Effector memory CD8-positive, alpha-beta T cell (primary cell): ENCODE data around the gene TMEM176B.

ENCODE experiments used
- ATAC-seq: fragments of 150-1000 bp; cut with Tn5 transposase; replicated peaks from 2 replicates; pipeline ENCODE4 v1.10.0; 2021; ENCODE audit warnings: mild to moderate bottlenecking, moderate library complexity
- DNase-seq, 3 experiments: peaks; one replicate each; pipeline ENCODE4 v3.0.0; 2021
- H3K27ac Mint-ChIP-seq, 2 donors: one replicate each; pipeline ENCODE4 v1.8.0; 2022; ENCODE audit warnings: mild to moderate bottlenecking in 2 of 2, mixed read lengths in 2 of 2, moderate library complexity in 2 of 2
- H3K27me3 Mint-ChIP-seq, 2 donors: one replicate each; pipeline ENCODE4 v1.8.0; 2022; ENCODE audit warnings: mixed read lengths in 2 of 2
- H3K36me3 Mint-ChIP-seq: one replicate; pipeline ENCODE4 v1.8.0; 2022; ENCODE audit warnings: mild to moderate bottlenecking, moderate library complexity, mixed read lengths; ENCODE audit not compliant: insufficient read depth
- H3K4me1 Mint-ChIP-seq, 2 donors: one replicate each; pipeline ENCODE4 v1.8.0; 2022; ENCODE audit warnings: low read depth in 2 of 2, mixed read lengths in 2 of 2
- H3K4me3 Mint-ChIP-seq, 2 donors: one replicate each; pipeline ENCODE4 v1.8.0; 2022; ENCODE audit warnings: mild to moderate bottlenecking in 2 of 2, mixed read lengths in 2 of 2, moderate library complexity in 2 of 2
- H3K9me3 Mint-ChIP-seq, 2 donors: one replicate each; pipeline ENCODE4 v1.8.0; 2022; ENCODE audit warnings: mixed read lengths in 2 of 2
- total RNA-seq, 9 experiments: gene quantifications; one replicate each; lab custom pipeline; 2026; lab: John Stamatoyannopoulos, UW

TMEM176B gene
- 0 to 0.24 (median 0) reads per million in 9 experiments for total RNA-seq

GRCh38 chr7:150799741-150800580, at the start of gene TMEM176B:
TSS of gene TMEM176B (minus strand) at chr7:150800364. CDS start at chr7:150796569, 3,795 bp downstream.
- no peaks in the 10 kb centered on the region for H3K9me3 Mint-ChIP-seq
- DNase-seq (no peak), ATAC-seq (peak; percentile 46)
- H3K4me3 Mint-ChIP-seq, result peak within 1 kb of the TSS; percentile 38 to 77
- H3K27me3 Mint-ChIP-seq, result peaks cover 52 to 61% of the 10 kb centered on the region in 2 donors
- H3K36me3 Mint-ChIP-seq, result no peaks in the 10 kb centered on the region
- H3K27ac Mint-ChIP-seq, result no peak within 1 kb of the TSS
- peaks cover 4% of the 10 kb centered on the region in 2 donors for H3K4me1 Mint-ChIP-seq

GRCh38 chr7:150849204-150849775, 49.1 kb upstream of the TMEM176B start:
- DNase-seq, result no peak
- no peak overlapping the region for H3K27ac Mint-ChIP-seq
- no peak for ATAC-seq
- H3K4me1 Mint-ChIP-seq, result peaks cover 0 to 3% of the 10 kb centered on the region in 2 donors
- H3K27me3 Mint-ChIP-seq, result peaks cover 32 to 59% of the 10 kb centered on the region in 2 donors
- H3K36me3 Mint-ChIP-seq, result peaks cover 3% of the 10 kb centered on the region
- H3K9me3 Mint-ChIP-seq, result no peaks in the 10 kb centered on the region
- no peak overlapping the region for H3K4me3 Mint-ChIP-seq

GRCh38 chr7:150848561-150849115, 48.5 kb upstream of the TMEM176B start:
- Mint-ChIP-seq H3K27ac (no peak overlapping the region), H3K27me3 (peaks cover 26 to 54% of the 10 kb centered on the region in 2 donors), H3K4me3 (no peak overlapping the region), H3K36me3 (peaks cover 3% of the 10 kb centered on the region), H3K4me1 (peaks cover 0 to 3% of the 10 kb centered on the region in 2 donors), H3K9me3 (no peaks in the 10 kb centered on the region)
- ATAC-seq (no peak), DNase-seq (no peak)

- H3K9me3 Mint-ChIP-seq, result no peaks in the 10 kb centered on the region
- H3K4me1 Mint-ChIP-seq, result peaks cover 0 to 3% of the 10 kb centered on the region in 2 donors
- ATAC-seq (no peak), DNase-seq (no peak)
- H3K4me3 Mint-ChIP-seq, result no peak overlapping the region
- H3K36me3 Mint-ChIP-seq, result peaks cover 3% of the 10 kb centered on the region
- peaks cover 26 to 52% of the 10 kb centered on the region in 2 donors for H3K27me3 Mint-ChIP-seq
- H3K27ac Mint-ChIP-seq, result no peak overlapping the region
Observed at GRCh38 chr7:150848111-150848510, 47.9 kb upstream of the TMEM176B start.

- Mint-ChIP-seq H3K4me3 (no peak overlapping the region), H3K27me3 (peaks cover 20 to 47% of the 10 kb centered on the region in 2 donors), H3K9me3 (no peaks in the 10 kb centered on the region), H3K4me1 (peaks cover 0 to 3% of the 10 kb centered on the region in 2 donors), H3K36me3 (peaks cover 3% of the 10 kb centered on the region), H3K27ac (no peak overlapping the region)
- no peak for ATAC-seq
- DNase-seq, result no peak
Observed at GRCh38 chr7:150847536-150847935, 47.4 kb upstream of the TMEM176B start.

- peaks cover 10 to 36% of the 10 kb centered on the region in 2 donors for H3K27me3 Mint-ChIP-seq
- H3K36me3 Mint-ChIP-seq, result peaks cover 3% of the 10 kb centered on the region
- no peaks in the 10 kb centered on the region for H3K4me1 Mint-ChIP-seq
- ATAC-seq (no peak), DNase-seq (no peak)
- no peak overlapping the region for H3K4me3 Mint-ChIP-seq
- H3K9me3 Mint-ChIP-seq, result no peaks in the 10 kb centered on the region
- H3K27ac Mint-ChIP-seq, result peak overlapping the region in 1 of 2 donors; percentile 57
Observed at GRCh38 chr7:150846291-150847115, 46.3 kb upstream of the TMEM176B start.

GRCh38 chr7:150845421-150845861, 45.3 kb upstream of the TMEM176B start:
- no peak for DNase-seq
- no peaks in the 10 kb centered on the region for H3K9me3 Mint-ChIP-seq
- H3K27me3 Mint-ChIP-seq, result peaks cover 0 to 26% of the 10 kb centered on the region in 2 donors
- ATAC-seq, result no peak
- H3K27ac Mint-ChIP-seq, result no peak overlapping the region
- H3K36me3 Mint-ChIP-seq, result peaks cover 3% of the 10 kb centered on the region
- no peaks in the 10 kb centered on the region for H3K4me1 Mint-ChIP-seq
- no peak overlapping the region for H3K4me3 Mint-ChIP-seq

GRCh38 chr7:150842716-150843115, 42.6 kb upstream of the TMEM176B start:
- ATAC-seq (no peak), DNase-seq (no peak)
- Mint-ChIP-seq H3K4me1 (no peaks in the 10 kb centered on the region), H3K36me3 (peaks cover 3% of the 10 kb centered on the region), H3K27ac (no peak overlapping the region), H3K4me3 (no peak overlapping the region), H3K9me3 (no peaks in the 10 kb centered on the region), H3K27me3 (no peaks in the 10 kb centered on the region)

- peaks cover 3% of the 10 kb centered on the region for H3K36me3 Mint-ChIP-seq
- H3K4me3 Mint-ChIP-seq, result no peak overlapping the region
- no peak for DNase-seq
- H3K27me3 Mint-ChIP-seq, result no peaks in the 10 kb centered on the region
- no peak overlapping the region for H3K27ac Mint-ChIP-seq
- H3K9me3 Mint-ChIP-seq, result no peaks in the 10 kb centered on the region
- no peak for ATAC-seq
- no peaks in the 10 kb centered on the region for H3K4me1 Mint-ChIP-seq
Observed at GRCh38 chr7:150842018-150842417, 41.9 kb upstream of the TMEM176B start.

GRCh38 chr7:150838965-150839650, 38.9 kb upstream of the TMEM176B start:
- Mint-ChIP-seq H3K4me3 (no peak overlapping the region), H3K4me1 (no peaks in the 10 kb centered on the region), H3K9me3 (no peaks in the 10 kb centered on the region), H3K27ac (no peak overlapping the region), H3K36me3 (no peaks in the 10 kb centered on the region), H3K27me3 (peaks cover 12 to 22% of the 10 kb centered on the region in 2 donors)
- ATAC-seq, result no peak
- DNase-seq, result no peak

- H3K4me1 Mint-ChIP-seq, result no peaks in the 10 kb centered on the region
- no peaks in the 10 kb centered on the region for H3K9me3 Mint-ChIP-seq
- H3K4me3 Mint-ChIP-seq, result no peak overlapping the region
- ATAC-seq (no peak), DNase-seq (no peak)
- no peak overlapping the region for H3K27ac Mint-ChIP-seq
- H3K27me3 Mint-ChIP-seq, result peaks cover 35 to 44% of the 10 kb centered on the region in 2 donors
- H3K36me3 Mint-ChIP-seq, result no peaks in the 10 kb centered on the region
Observed at GRCh38 chr7:150835702-150836280, 35.6 kb upstream of the TMEM176B start.

- Mint-ChIP-seq H3K9me3 (no peaks in the 10 kb centered on the region), H3K4me1 (no peaks in the 10 kb centered on the region), H3K27me3 (peaks cover 42 to 50% of the 10 kb centered on the region in 2 donors), H3K36me3 (no peaks in the 10 kb centered on the region), H3K27ac (no peak overlapping the region), H3K4me3 (no peak overlapping the region)
- ATAC-seq (no peak), DNase-seq (no peak)
Observed at GRCh38 chr7:150835019-150835418, 34.9 kb upstream of the TMEM176B start.
